HG02571 (cell line): ENCODE measurements around the gene RNF113B.

ENCODE experiments used
- ATAC-seq: cut with Tn5 transposase; IDR thresholded peaks from one replicate; pipeline ENCODE4 v1.9.1; 2021; ENCODE audit warnings: mild to moderate bottlenecking, moderate library complexity; ENCODE audit not compliant: unreplicated experiment

Gene RNF113B

DNA sequence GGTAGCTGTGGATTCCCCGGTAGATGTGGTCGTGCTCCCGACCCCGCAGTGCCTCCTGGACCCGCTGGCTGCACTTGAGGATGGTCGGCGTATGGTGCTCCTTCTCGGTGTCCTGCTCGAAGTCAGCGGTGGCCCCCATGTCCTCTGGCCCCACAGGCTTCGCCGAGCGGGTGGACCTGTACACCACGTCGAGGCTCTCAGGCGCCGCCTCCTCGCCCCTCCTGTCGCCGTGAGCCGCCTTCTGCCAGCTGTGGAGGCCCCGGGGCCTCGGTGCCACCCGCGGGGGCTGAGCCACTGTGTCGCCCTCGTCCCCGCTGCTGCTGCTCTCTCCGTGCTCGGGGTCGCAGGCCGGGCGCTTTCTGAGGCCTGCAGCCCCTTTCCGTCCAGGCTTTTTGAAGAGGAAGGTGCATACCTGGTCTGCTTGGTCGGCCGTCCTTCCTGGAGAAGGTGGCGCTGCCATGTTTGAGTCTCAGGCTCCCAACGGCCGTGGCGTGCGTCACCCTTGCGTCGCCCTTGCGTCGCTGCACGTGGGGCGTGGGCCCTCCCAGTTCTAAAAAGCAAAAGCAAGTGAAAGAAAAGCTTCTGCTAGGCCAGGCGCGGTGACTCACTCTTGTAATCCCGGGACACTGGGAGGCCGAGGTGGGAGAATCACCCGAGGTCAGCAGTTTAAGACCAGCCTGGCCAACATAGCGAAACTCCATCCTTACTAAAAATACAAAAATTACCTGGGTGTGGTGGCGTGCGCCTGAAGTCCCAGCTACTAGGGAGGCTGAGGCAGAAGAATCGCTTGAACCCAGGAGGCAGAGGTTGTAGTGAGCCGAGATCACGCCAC is at the start of gene RNF113B:
Gene RNF113B, minus strand, starts transcription at position 493 of the 832 bp plus-strand sequence. Its CDS starts 33 bp downstream, at position 460.
- no peak for ATAC-seq

DNA sequence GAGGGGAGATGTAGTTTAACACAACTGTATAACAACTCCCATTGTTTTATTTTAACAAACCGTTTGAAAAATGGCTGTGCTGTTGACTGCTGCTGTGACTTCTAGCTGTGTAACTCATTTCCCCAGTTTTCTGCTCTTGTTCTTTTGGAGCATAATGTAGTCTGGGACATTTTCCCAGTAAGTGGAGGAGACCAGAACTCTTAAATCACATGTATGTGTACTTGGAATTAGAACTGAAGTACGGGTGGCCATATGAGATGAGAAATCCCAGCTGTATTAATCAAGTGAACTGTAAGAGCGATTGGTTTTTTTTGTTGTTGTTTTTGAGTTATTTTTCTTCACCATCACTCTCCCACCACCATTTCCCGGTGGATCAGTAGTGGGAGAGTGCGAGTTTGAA is 49.4 kb upstream of the RNF113B start:
- no peak for ATAC-seq

DNA sequence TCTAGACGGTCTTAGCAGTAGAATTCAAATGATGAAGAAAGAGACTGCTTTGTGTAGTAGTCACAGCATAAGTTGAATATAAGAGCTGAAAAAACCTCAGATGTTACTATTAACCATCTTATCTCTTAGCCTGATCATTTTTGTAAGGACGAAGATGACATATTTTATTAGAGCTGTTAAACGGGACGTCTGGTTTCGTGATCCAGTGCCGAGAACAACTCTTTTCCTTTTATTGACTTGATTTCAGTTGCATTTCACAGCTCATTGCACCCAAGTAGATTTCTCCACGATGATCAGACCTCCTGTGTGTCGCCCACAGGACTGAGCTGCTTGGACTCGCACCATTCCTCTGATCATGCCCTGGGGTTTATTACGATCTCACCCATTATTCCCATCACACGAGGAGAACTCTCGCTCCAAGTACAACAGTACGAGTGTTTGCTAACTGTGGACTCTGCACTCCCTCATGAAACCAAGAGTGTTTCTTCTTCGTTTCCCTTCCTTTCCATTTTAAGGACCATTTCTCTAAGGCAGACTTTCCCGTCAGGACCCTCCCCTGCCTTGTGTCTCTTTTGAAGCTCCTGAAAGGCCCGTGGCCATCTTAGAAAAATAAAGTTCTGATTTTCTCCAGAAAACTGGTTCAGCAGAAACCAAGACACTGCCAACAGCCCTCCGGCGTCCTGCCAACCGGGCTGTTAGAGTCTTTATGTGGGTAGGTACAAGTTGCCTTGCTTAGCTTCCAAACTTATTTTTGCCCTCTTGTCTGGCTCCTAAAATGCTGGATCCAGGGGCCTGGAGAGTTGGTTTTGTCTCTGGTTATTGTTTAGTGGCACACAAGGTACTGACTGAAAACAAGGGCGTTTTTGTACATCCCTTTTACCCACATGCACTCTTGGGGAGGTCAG is 48.2 kb upstream of the RNF113B start:
- ATAC-seq: no peak

DNA sequence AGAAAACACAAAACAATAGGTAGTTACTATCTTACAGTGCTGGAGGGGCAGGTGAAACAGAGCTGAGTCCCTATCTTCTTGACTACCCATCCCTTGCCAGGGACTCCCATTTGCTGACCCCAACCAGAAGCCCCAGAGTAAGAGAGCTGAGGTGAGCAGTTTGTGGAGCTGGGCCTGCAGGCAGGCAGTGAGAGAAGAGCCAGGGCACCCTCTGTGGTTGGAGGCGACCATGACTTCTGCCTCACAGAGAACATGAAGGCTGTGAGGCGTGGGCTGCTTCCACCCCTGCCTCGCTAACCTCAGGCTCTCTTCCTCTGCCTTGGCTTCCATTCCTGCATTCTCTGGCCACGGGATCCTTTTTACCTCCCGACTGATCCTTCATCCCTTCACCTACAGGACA is 47.5 kb upstream of the RNF113B start:
- ATAC-seq: no peak

DNA sequence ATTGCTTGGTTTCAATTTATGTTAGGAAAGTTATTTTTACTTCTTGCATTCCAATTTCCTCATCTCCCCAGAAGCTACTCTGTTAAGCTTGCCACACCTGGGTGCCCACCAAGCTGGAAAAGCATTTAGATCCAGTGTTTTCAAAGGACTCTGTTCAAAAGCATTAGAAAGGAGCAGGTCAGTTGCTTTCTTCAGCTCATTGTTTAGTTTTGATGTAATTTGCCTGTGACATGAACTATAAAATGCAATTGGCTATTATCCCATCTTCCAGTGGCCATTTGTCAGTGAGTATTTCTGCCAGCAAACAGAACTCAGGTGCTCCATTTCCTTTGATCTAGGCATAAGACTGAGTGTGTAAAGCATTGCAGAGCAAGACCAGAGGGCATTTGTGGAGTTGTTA is 46.7 kb upstream of the RNF113B start:
- no peak for ATAC-seq

DNA sequence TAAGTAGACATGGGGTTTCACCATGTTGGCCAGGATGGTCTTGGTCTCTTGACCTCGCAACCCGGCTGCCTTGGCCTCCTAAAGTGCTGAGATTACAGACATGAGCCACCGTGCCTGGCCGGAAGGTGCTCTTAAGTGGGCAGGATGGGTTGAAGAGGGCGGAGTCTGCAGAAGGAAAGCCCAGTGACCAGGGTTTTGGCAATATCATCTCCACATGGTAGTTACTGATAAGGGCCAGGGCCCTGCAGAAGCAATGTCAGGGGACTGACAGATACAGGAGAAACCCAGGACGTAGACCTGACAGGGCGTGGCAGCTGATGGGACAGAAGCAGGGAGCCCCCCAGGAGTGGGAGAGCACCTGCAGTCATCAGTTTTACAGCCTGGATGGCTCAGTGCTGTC is 45.7 kb upstream of the RNF113B start:
- ATAC-seq: no peak

DNA sequence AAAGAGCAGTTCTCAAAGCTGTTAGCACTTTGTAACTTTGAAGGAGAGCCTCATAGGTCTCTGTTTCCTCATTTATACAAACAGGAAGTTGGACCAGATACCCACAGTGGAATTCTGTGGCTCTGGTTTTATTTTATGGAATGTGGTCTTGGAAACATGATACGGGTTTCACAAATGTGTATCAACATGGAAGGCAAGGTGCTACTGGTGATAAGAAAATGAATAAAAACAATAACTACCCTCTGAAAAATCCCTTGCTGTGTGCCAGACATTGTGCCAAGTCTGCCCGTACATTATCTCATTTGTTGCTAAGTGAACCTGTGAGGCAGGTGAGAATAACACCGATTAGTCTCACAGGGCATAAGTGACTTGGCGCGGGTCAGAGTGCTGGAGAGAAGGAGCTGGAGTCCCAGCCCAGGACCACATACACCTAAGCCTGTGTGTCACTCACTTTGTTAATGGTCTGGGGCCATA is 45.0 kb upstream of the RNF113B start:
- ATAC-seq: no peak

DNA sequence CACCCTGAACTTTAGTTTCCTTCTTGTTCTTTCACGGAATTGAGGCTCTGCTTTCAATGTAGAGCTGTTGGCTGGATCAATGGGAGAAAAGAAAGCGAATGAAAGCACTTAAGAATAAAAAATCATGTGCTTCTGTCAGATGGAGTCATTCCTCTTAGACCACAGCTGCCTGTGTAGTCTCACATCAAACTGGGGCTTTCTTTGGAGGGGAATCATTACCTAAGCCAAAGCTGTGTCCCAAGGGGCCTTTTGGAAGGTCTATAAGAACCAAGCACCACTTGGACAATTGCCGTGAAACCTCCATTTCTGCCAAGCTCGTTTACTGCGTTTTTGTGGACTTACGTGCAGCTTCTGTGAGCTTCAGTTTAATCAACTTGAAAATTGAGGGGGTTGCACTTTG is 44.2 kb upstream of the RNF113B start:
- no peak for ATAC-seq

DNA sequence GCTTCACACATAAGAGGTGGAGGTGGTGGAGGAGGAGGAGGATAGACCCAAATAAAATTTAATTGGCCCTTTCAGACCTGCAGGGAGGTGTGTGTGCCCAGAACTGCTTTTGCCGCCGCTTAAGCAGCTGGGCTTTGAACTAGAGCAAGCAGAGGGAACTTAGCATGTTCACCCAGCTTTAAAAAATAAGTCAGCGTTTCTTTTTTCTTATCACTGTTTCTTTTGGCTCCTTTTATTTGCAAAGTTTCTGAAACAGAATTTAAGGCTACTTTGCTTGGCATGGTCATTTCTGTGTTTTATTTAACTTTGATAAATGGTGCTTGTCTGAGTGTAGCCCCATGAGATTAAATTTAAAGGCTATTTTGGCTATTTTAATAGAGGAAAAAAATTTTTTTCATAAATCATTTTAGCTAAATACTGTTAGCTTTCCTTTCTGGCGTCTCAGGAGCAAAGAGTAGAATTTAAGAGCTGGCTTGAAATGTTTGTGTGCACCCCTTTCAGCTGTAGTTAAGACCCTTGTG is 43.3 kb upstream of the RNF113B start:
- no peak for ATAC-seq

DNA sequence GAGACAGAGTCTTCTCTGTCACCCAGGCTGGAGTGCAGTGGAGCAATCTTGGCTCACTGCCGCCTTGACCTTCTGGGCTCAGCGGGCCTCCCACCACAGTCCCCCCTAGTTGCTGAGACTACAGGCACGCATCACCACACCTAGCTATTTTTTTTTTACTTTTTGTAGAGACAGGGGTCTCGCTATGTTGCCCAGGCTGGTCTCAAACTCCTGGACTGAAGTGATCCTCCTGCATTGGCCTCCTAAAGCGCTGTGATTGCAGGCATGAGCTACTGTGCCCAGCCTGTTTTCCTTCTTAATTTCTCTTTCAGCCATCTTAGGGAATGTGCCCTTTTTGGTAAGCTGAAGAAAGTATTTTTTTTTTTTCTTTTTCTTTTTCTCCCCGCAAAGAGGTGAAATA is 42.6 kb upstream of the RNF113B start:
- no peak for ATAC-seq

DNA sequence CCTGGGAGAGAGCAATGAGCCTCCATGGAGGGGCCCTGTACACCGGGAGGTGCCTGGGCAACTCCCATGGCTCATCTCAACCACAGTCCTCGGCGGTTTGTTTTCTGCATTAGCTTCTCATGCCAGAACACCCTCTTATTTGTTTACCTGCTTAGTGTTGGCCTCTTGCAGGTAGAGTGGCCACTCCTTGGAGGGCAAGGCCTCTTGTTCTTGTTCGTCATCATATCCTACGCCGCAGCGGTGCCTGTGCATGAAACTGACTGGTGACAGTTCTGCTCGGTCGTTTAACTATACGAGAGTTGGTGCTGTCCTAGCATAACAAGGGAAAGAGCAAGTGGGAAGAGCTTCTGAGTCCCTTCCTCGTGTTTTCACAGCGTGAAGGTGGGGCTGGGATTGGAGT is 40.5 kb upstream of the RNF113B start:
- ATAC-seq: no peak

DNA sequence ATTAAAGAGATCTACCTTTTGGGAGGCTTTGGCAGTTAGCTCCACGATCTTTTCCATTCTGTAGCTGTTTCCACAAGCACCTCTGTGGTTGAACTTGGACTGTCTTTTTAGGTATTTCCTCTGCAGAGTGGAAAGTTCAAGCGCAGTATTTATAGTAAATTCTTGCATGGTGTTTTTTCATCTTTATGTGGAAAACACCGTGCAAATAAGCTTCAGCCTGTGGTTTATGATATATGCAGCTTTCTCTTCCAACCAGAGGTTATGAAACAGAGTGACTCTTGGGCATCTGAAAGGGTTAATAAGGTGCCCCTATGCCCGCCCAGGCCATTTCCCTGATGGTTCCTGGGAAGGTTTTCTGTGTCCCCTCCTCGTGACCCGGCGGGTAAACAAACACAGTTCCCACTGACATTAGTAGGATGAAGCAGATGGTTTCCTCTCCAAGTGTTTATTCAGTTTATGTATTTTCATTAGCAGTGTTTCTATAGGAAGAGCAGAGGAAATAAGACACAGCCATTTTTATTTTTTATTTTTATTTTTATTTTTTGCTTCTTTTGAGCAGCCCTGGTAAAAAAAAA is 39.7 kb upstream of the RNF113B start:
- no peak for ATAC-seq

DNA sequence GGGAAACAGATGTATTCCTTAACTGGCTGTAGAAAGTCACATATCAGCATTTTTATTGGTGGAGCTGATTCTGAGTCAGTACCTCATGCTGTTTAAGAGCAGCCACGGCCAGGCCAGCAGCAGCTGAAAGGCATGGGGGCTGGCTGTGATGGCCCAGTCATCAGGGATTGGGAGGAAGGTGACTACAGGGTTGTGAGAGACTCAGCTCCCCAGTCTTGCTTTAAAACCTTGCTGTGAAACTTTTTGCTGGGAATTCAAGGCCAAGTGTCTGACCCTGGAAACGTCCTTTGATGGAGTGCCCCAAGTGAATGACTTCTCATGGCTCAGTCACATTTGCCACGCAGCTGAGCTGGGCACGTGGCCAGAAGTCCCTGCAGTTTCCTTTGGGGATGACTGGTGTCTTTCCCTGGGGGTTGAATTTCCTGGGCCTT is 39.1 kb upstream of the RNF113B start:
- ATAC-seq: no peak

DNA sequence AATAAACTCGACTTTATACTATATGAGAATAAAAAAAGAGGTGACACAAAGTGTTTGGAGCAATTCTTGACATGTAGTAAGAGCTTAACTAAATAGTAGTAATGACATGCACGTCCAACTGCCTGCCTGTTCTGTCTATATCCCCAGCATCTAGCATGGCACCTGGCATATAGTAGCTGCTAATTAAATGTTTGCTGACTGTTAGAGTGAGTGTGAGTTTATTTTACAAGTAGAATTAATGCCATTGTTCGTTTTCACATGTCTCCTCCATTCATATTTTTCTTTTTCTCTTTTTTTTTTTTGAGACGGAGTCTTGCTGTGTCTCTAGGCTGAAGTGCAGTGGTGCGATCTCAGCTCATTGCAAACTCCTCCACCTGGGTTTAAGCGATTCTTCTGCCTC is 38.4 kb upstream of the RNF113B start:
- ATAC-seq: no peak

DNA sequence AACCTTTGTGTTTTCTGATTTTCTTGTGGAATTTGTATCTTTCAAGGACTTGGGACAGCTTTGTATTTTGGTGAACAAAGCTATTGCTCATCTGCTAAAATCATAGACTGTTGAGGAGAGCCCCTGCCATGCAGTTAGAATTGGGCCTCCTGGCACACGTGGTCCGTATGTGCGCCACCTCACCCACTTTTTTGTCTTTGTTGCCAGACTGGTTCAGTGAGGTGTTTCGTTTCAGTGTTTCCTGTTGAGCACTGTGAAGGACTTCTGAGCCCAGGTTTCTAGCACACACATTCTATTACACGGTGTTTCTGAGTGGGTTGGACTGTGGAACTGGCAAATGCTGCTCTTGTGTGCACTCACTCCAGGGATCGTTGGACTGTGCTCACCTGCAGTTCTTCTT is 37.6 kb upstream of the RNF113B start:
- ATAC-seq: no peak

DNA sequence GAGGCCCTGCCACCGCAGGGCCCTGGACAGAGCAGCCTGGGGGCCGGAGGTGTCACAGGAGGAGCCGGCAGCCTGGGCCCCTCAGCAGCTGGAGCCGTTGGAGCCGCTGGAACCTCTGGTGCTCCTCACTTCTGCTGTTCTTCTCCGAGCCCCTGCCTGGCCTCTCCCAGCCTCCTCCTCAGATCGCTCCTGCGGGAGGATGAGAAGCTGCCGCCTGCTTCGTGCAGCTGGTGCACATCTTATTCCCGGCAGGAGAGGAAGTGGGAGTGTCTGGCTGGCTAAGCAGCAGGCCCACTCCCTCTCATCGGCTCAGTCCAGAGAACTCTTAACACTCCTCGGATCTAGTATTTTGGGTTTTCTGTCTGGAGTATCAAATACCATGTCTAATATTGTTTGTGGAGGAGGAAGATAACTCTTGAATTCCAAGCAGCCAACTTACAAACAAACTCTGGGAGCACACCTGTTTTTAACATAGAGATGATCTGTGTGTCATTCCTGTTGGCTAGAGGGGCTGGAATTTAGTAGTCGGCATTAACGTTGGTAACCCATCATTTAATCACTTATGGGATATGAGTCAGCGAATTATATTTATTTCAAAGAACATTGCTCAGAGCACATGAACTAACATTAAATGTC is 37.1 kb upstream of the RNF113B start:
- ATAC-seq: no peak

DNA sequence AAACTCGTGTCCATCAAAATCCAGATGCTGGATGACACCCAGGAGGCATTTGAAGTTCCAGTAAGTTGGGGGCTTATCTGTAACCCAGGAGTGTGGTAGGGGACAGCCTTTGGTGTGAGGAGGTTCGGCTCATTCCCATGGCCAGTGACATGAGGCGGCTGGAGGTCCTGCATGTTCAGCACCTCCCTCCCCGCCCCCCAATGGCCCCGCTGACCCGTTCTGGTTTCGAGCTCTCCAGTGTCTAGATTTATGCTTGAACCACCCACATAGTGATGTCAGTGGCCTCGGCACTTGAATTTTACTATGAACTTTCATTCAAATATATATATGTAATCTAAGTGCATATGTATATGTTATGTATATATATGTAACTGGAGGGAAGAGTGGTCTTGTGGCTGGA is 36.3 kb upstream of the RNF113B start:
- no peak for ATAC-seq

DNA sequence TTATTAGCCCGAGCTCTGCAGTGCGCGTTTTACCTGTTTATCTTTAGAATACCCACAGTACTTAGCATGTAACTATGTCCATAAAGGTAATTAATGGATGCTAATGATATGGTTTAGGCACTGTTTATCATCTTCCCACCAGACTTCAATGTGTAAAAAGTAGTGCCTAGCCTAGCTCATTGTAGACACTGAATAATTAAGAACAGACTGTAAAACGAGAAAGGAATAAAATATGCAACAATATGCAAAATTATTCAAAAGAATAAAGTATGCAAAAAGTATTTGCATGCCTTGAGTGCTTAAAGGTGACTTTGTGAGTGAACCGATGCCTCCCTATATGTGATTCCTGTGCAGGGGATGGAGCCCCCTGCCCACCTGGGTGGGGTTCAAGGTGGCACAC is 35.7 kb upstream of the RNF113B start:
- ATAC-seq: no peak

DNA sequence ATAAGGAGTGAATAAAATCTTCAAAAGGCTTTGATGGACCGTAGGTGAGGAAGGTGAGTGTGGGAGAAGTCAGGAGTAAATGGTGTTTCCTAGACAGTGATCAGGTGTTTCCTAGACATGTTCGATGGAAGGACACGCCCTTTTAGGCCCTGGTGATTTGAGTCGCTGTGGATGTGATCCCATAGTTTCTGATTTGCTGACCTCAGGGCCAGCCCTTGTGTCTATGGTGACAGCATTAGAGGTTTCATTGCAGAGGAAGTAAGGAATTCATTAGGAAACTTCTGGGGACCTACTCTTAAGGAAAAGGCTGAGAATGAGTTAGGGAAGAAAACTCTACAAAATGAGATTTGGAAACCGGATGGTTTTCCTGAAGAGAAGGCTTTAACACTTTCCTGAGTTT is 31.5 kb upstream of the RNF113B start:
- ATAC-seq: no peak

DNA sequence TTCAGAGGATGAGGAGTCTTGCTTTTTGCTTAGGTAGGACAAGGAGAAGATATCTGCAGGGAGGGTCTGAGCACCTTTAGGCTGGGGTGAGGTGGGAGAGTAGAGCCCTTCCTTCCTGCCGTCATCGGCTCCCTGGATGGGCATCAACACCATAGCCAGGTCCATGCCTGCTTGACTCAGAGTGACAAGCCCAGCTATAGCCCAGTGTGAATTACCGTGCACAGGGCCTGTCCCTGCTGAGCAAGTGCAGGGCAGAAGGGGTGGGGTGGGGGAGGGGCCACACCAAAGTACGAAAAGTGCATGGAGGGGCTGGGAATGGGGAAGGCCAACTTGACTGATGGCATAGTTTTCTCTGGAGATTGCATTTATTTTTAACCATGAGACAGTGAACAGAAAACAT is 30.3 kb upstream of the RNF113B start:
- no peak for ATAC-seq

DNA sequence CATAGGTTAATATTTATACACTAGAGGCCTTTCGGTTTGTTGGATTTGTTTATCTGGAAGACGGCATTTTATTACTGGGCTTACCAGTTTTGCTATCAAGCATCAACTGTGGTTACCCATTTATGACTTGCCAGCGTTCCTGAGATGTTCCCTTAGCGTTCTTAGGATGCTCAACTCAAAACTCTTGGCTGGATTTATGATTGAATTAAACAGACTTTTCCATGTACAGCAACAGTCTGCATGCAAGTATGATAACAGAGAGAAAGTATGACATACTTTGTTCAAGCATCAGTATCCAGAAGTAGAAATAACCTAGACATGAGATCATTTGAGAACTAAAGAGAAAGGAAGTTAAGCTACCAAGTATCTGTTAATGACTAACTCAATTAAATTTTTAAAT is 29.9 kb upstream of the RNF113B start:
- no peak for ATAC-seq
